Measurements from ENCODE around the gene CRYAA. TPM values are rescaled to one million over a fixed set of nuclear protein-coding genes. Genes with fewer than 3 reads are reported as not detected.
A peak's percentile ranks its signal among the peaks of the same experiment; 100 is the strongest.

Gene CRYAA
- total RNA-seq, 1 donor from 2014 or later, result not detected

DNA sequence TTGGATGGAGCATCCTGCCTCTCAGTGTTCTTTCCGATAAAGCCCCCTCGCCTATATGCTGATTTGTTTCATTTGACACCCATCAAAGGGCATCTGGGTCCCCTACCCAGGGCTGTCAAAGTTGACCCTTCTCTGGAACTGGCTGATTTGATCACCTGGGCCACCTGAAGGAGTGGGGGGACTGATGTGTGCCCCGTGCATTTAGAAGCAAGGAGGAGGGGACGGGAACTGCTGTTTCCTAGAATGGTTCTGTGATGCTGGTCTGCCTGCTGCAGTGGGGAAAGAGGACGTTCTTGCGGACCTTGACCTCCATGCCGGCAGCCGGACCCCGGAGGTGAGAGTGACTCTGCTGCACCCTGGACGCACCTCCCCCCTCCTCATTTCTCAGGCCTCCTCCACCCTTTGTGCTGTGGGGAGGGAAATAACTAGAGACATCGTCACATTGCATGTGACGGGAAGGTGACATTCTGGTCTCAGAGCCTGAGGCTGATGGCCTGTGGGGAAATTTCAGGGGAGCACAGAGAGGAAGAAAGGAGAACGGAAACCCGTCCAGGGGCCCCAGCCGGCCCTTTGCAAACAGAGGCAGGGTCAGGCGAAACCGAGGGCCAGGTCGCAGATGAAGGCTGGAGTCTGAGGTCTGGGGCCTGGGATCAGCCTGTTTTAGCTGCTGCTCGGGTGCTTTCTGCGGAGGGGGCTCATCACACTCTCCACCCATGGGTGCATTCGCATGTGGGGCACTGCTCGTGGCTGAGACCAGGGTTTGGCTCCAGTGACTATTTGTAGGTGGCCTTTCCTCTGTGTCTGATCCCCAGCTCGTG, 25.7 kb downstream of the CRYAA start:
- intact Hi-C loops (cut with DNase I), result no loop called here
- Histone ChIP-seq H3K4me3 (no peak overlapping the region), H3K4me1 (no peaks in the 10 kb centered on the region), H3K27ac (no peak overlapping the region), H3K9me3 (peaks cover 0 to 6% of the 10 kb centered on the region in 2 donors), H3K36me3 (no peaks in the 10 kb centered on the region), H3K27me3 (no peaks in the 10 kb centered on the region)
- TF ChIP-seq, protein P1, sequence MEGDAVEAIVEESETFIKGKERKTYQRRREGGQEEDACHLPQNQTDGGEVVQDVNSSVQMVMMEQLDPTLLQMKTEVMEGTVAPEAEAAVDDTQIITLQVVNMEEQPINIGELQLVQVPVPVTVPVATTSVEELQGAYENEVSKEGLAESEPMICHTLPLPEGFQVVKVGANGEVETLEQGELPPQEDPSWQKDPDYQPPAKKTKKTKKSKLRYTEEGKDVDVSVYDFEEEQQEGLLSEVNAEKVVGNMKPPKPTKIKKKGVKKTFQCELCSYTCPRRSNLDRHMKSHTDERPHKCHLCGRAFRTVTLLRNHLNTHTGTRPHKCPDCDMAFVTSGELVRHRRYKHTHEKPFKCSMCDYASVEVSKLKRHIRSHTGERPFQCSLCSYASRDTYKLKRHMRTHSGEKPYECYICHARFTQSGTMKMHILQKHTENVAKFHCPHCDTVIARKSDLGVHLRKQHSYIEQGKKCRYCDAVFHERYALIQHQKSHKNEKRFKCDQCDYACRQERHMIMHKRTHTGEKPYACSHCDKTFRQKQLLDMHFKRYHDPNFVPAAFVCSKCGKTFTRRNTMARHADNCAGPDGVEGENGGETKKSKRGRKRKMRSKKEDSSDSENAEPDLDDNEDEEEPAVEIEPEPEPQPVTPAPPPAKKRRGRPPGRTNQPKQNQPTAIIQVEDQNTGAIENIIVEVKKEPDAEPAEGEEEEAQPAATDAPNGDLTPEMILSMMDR (IDR thresholded peaks at IDR 0.05), result no peak
- peak in 1 of 2 donors; percentile 55 for DNase-seq (ENCODE audit: low spot score in 2 of 2)

- DNase-seq (ENCODE audit: low spot score in 2 of 2), result peak in 1 of 2 donors; percentile 48
- TF ChIP-seq, protein P1 (IDR thresholded peaks at IDR 0.05), result no peak
- intact Hi-C loops (cut with DNase I), result no loop called here
- Histone ChIP-seq H3K27ac (no peak overlapping the region), H3K36me3 (no peaks in the 10 kb centered on the region), H3K4me3 (no peak overlapping the region), H3K4me1 (no peaks in the 10 kb centered on the region), H3K9me3 (peaks cover 0 to 10% of the 10 kb centered on the region in 2 donors), H3K27me3 (no peaks in the 10 kb centered on the region)
These were observed 26.6 kb downstream of the CRYAA start for GRCh38 chr21:43195121-43196021.

GRCh38 chr21:43196826-43197225, 28.0 kb downstream of the CRYAA start:
- DNase-seq (ENCODE audit: low spot score in 2 of 2), result peak in 1 of 2 donors; percentile 37
- H3K27ac ChIP-seq, result no peak overlapping the region
- no peaks in the 10 kb centered on the region for H3K36me3 ChIP-seq
- H3K27me3 ChIP-seq, result no peaks in the 10 kb centered on the region
- TF ChIP-seq, protein P1 (IDR thresholded peaks at IDR 0.05), result no peak
- no peak overlapping the region for H3K4me3 ChIP-seq
- peaks cover 8 to 24% of the 10 kb centered on the region in 2 donors for H3K9me3 ChIP-seq
- intact Hi-C loops (cut with DNase I), result no loop called here
- no peaks in the 10 kb centered on the region for H3K4me1 ChIP-seq

DNA sequence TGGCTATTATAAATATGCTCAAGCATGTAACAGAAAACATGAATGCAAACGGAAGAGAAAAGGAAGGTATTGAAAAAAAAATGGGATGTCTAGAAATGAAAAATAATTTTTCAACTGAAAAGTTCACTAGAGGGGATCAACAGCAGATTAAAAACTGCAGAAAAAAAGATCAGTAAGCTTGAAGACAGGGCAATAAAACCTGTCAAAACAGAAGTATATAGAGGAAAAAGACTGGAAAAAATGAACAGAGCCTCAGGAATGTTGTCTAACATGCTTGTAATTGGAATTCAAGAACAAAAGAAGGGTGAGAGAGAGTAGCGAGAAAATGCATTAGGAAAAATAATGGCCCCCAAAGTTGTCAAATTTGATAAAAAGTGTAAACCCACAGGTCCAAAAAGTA, 29.6 kb downstream of the CRYAA start:
- TF ChIP-seq, protein P1 (IDR thresholded peaks at IDR 0.05), result no peak
- DNase-seq (ENCODE audit: low spot score in 2 of 2), result no peak
- intact Hi-C loops (cut with DNase I), result no loop called here
- no peaks in the 10 kb centered on the region for H3K27me3 ChIP-seq
- no peaks in the 10 kb centered on the region for H3K36me3 ChIP-seq
- H3K9me3 ChIP-seq, result peaks cover 8 to 25% of the 10 kb centered on the region in 2 donors
- no peak overlapping the region for H3K27ac ChIP-seq
- H3K4me3 ChIP-seq, result no peak overlapping the region
- no peaks in the 10 kb centered on the region for H3K4me1 ChIP-seq

- H3K9me3 ChIP-seq, result peaks cover 8 to 25% of the 10 kb centered on the region in 2 donors
- H3K27me3 ChIP-seq, result no peaks in the 10 kb centered on the region
- H3K27ac ChIP-seq, result no peak overlapping the region
- no peak overlapping the region for H3K4me3 ChIP-seq
- DNase-seq (ENCODE audit: low spot score in 2 of 2), result no peak
- intact Hi-C loops (cut with DNase I), result no loop called here
- no peaks in the 10 kb centered on the region for H3K4me1 ChIP-seq
- no peaks in the 10 kb centered on the region for H3K36me3 ChIP-seq
- TF ChIP-seq, protein P1 (IDR thresholded peaks at IDR 0.05), result no peak
These were observed 32.7 kb downstream of the CRYAA start for GRCh38 chr21:43201491-43201890.
